Common myeloid progenitor, CD34-positive (primary cell): ENCODE measurements around the gene SERPINE2.

Source experiments
- CTCF ChIA-PET: fragments of 350-600 bp; sonication (Branson Sonifier 250); formaldehyde crosslinking; loops from one replicate; lab custom pipeline; 2021; ENCODE audit warnings: antibody characterized with exemption; lab: Charles Lee
- POLR2A ChIA-PET: fragments of 350-600 bp; sonication (Branson Sonifier 250); formaldehyde crosslinking; loops from one replicate; lab custom pipeline; 2021; ENCODE audit warnings: antibody characterized with exemption; lab: Charles Lee
- DNase-seq, 3 donors: peaks; one replicate each; pipeline versions ENCODE4 v3.0.0 to v3.0.0-alpha.2; 2013
- H3K27ac ChIP-seq, 2 experiments: 1 replicate in 1 of 2; 2 replicates in 1 of 2; pipeline ENCODE4 v1.7.0; 2013; ENCODE audit warnings: inconsistent platforms in 2 of 2, low read length in 2 of 2, mild to moderate bottlenecking in 2 of 2, low read depth in 1 of 2, moderate library complexity in 1 of 2; ENCODE audit not compliant: severe bottlenecking in 2 of 2, insufficient read depth in 1 of 2, poor library complexity in 1 of 2
- H3K27me3 ChIP-seq, 5 experiments: replicated peaks in 2 of 5; 1 replicate in 3 of 5; 2 replicates in 2 of 5; pipeline versions ENCODE4 v1.6.1 to v1.7.0; 2013; ENCODE audit warnings: low read length in 4 of 5, mild to moderate bottlenecking in 2 of 5, moderate library complexity in 2 of 5, inconsistent platforms in 1 of 5; ENCODE audit not compliant: insufficient read depth in 5 of 5, control insufficient read depth in 4 of 5
- H3K36me3 ChIP-seq, 4 experiments: 1 replicate in 2 of 4; 2 replicates in 2 of 4; pipeline versions ENCODE4 v1.6.1 to v1.7.0; 2013; ENCODE audit warnings: low read length in 3 of 4, control low read depth in 1 of 4, mild to moderate bottlenecking in 1 of 4; ENCODE audit not compliant: control insufficient read depth in 4 of 4, insufficient read depth in 4 of 4
- H3K4me1 ChIP-seq, 4 experiments: 1 replicate in 3 of 4; 2 replicates in 1 of 4; pipeline versions ENCODE4 v1.6.1 to v1.7.1; 2013; ENCODE audit warnings: low read length in 3 of 4, mild to moderate bottlenecking in 3 of 4, control low read depth in 1 of 4, inconsistent platforms in 1 of 4, moderate library complexity in 1 of 4; ENCODE audit not compliant: control insufficient read depth in 4 of 4, insufficient read depth in 4 of 4; ENCODE audit errors: control extremely low read depth in 1 of 4
- H3K4me3 ChIP-seq, 7 experiments: 1 replicate in 4 of 7; 2 replicates in 3 of 7; pipeline versions ENCODE4 v1.5.1 to v1.7.0; 2013; ENCODE audit warnings: mild to moderate bottlenecking in 7 of 7, low read length in 6 of 7, moderate library complexity in 6 of 7, inconsistent platforms in 2 of 7, low read depth in 2 of 7, control low read depth in 1 of 7; ENCODE audit not compliant: insufficient read depth in 4 of 7, control insufficient read depth in 1 of 7; ENCODE audit errors: extremely low read depth in 1 of 7
- H3K9me3 ChIP-seq, 5 experiments: 1 replicate in 4 of 5; 2 replicates in 1 of 5; pipeline versions ENCODE4 v1.6.1 to v1.7.1; 2013; ENCODE audit warnings: low read length in 4 of 5, mild to moderate bottlenecking in 2 of 5, inconsistent platforms in 1 of 5, low read depth in 1 of 5, moderate library complexity in 1 of 5; ENCODE audit not compliant: control insufficient read depth in 4 of 5, insufficient read depth in 2 of 5; ENCODE audit errors: control extremely low read depth in 1 of 5
- WGBS: methylation state at CpG from one replicate; pipeline ENCODE4 v1.1.5; 2013; ENCODE audit not compliant: insufficient coverage; 5-methylcytosine and 5-hydroxymethylcytosine counted together

The SERPINE2 gene

GRCh38 chr2:224038049-224038829 lies 847 bp downstream of the SERPINE2 start:
- Histone ChIP-seq H3K4me1 (peaks cover 10 to 33% (median 22%) of the 10 kb centered on the region in 4 experiments), H3K4me3 (peak overlapping the region; percentile 70 to 90 (median 81)), H3K27ac (no peak overlapping the region), H3K9me3 (no peaks in the 10 kb centered on the region), H3K27me3 (peaks cover 0 to 3% (median 2%) of the 10 kb centered on the region in 5 experiments), H3K36me3 (no peaks in the 10 kb centered on the region)
- CTCF ChIA-PET, result interaction anchor here (0.5 to 2.2 kb wide), 6 partner anchors 9 to 246 kb away, joined by 3 to 9 read pairs (median 3); no protein-coding TSS in a partner anchor
- under 1% methylated on average over 25 of the region's 36 CpGs for WGBS
- DNase-seq, result peak; percentile 38 to 70 (median 65)
- POLR2A ChIA-PET, result interaction anchor here (0.8 kb wide), 1 partner anchor 29 kb away, joined by 4 read pairs; no protein-coding TSS in a partner anchor

GRCh38 chr2:224036731-224037361 lies 2.2 kb downstream of the SERPINE2 start:
- ChIA-PET CTCF (interaction anchor here (1.4 to 1.9 kb wide), 2 partner anchors 10 to 43 kb away, joined by 3 to 8 read pairs; no protein-coding TSS in a partner anchor), POLR2A (interaction anchor here (1.1 kb wide), 1 partner anchor 11 kb away, joined by 3 read pairs; no protein-coding TSS in a partner anchor)
- H3K9me3 ChIP-seq, result no peaks in the 10 kb centered on the region
- peaks cover 0 to 3% (median 2%) of the 10 kb centered on the region in 5 experiments for H3K27me3 ChIP-seq
- no peaks in the 10 kb centered on the region for H3K36me3 ChIP-seq
- no peak overlapping the region for H3K4me3 ChIP-seq
- WGBS, result 90% methylated on average over 4 of the region's 6 CpGs
- no peak overlapping the region for H3K27ac ChIP-seq
- H3K4me1 ChIP-seq, result peaks cover 10 to 42% (median 22%) of the 10 kb centered on the region in 4 experiments
- no peak for DNase-seq

DNA sequence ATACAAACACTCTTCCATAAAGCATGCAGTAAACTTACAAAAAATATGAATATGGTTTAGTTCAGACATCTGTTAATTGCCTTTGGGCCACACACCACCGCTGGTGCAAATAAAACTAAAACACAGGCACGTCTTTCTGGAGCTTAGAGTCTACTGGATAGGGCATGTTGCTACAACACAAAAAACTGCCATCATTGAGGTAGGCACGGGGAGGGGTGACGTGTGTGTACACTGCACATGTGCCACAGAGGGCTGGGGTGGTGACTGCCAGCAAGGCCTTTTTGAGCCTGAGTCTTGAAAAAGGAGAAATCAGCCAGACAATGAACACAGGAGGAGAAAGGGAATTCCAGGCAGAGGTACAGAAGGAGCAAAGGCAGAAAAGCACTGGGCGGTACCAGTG lies 5.1 kb downstream of the SERPINE2 start:
- Histone ChIP-seq H3K36me3 (peaks cover 0 to 3% (median 0%) of the 10 kb centered on the region in 4 experiments), H3K27ac (peak overlapping the region in 1 of 2 experiments; percentile 47), H3K27me3 (peaks cover 0 to 3% (median 0%) of the 10 kb centered on the region in 5 experiments), H3K4me1 (peaks cover 8 to 42% (median 13%) of the 10 kb centered on the region in 4 experiments), H3K9me3 (no peaks in the 10 kb centered on the region), H3K4me3 (no peak overlapping the region)
- ChIA-PET CTCF (interaction anchor here (1.1 to 2.6 kb wide), 4 partner anchors 9 to 249 kb away, joined by 3 to 11 read pairs (median 6); no protein-coding TSS in a partner anchor), POLR2A (no interaction called here)
- DNase-seq, result peak; percentile 43 to 69 (median 56)
- 81% methylated on average over 5 of the region's 5 CpGs for WGBS

DNA sequence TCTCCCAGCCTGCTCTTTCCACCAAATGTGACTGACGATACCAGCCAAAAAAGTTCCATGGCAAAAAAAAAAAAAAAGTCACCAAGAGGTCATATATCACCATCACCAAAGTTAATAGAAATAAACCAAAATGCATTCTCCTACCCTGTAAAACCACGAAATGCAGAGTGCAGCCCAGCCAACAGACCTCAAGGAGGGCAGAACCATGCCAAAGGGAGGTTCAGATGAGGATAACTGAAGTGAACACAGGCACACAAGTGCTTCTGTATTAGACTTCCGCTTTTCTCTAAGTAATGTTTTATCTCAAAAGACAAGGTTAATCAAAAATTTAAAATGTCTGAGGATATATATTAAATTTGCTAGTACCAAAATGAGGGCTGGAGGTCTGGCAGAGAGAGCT lies 5.5 kb downstream of the SERPINE2 start:
- H3K27ac ChIP-seq, result peak overlapping the region in 1 of 2 experiments; percentile 47
- no CpG with 5 or more reads among the region's 3 CpGs for WGBS
- peaks cover 7 to 41% (median 13%) of the 10 kb centered on the region in 4 experiments for H3K4me1 ChIP-seq
- peaks cover 0 to 3% (median 0%) of the 10 kb centered on the region in 4 experiments for H3K36me3 ChIP-seq
- CTCF ChIA-PET, result interaction anchor here (1.1 to 2.6 kb wide), 3 partner anchors 9 to 40 kb away, joined by 3 to 11 read pairs (median 9); no protein-coding TSS in a partner anchor
- peak; percentile 74 to 92 (median 86) for DNase-seq
- peaks cover 0 to 3% (median 0%) of the 10 kb centered on the region in 5 experiments for H3K27me3 ChIP-seq
- no peaks in the 10 kb centered on the region for H3K9me3 ChIP-seq
- POLR2A ChIA-PET, result no interaction called here
- no peak overlapping the region for H3K4me3 ChIP-seq

- POLR2A ChIA-PET, result no interaction called here
- Histone ChIP-seq H3K9me3 (no peaks in the 10 kb centered on the region), H3K27ac (no peak overlapping the region), H3K27me3 (peaks cover 0 to 1% (median 0%) of the 10 kb centered on the region in 5 experiments), H3K4me1 (peaks cover 5 to 43% (median 13%) of the 10 kb centered on the region in 4 experiments), H3K36me3 (peaks cover 0 to 3% (median 0%) of the 10 kb centered on the region in 4 experiments), H3K4me3 (no peak overlapping the region)
- no peak for DNase-seq
- WGBS, result 86% methylated on average over 1 of the region's 4 CpGs
- CTCF ChIA-PET, result interaction anchor here (2.9 kb wide), 1 partner anchor 38 kb away, joined by 13 read pairs; no protein-coding TSS in a partner anchor
Measured at GRCh38 chr2:224032283-224032682, 6.8 kb downstream of the SERPINE2 start.

DNA sequence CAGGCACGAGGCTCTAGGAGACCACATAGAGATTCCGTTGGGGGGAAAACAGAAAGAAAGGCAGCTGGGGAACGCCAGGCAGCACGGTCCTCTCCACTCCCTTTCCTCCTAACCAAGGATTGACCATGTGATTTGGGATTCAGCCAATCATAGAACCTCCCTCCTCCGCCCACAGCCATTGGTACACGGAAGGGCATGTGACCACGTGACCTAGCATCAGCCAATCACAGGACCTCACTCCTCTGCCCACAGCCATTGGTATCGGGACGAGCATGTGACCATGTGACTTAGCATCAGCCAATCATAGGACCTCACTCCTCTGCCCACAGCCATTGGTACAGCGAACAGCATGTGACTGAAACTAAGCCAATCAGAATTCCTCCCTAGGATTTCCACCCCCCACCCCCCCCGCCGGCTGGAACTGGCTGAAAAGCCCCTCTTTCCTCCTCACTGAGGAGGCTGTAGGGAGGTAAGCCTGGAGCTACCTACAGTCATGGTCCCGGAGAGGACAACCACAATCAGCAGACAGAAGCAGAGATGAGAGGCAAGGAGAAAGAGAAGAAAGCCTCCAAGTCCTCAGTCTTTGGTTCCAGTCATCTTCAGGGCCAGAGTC lies 7.6 kb downstream of the SERPINE2 start:
- H3K4me1 ChIP-seq, result peaks cover 9 to 51% (median 21%) of the 10 kb centered on the region in 4 experiments
- POLR2A ChIA-PET, result interaction anchor here (0.7 kb wide), 1 partner anchor 10 kb away, joined by 5 read pairs; no protein-coding TSS in a partner anchor
- H3K27me3 ChIP-seq, result no peaks in the 10 kb centered on the region
- H3K4me3 ChIP-seq, result no peak overlapping the region
- 80% methylated on average over 7 of the region's 13 CpGs for WGBS
- no peaks in the 10 kb centered on the region for H3K9me3 ChIP-seq
- H3K27ac ChIP-seq, result no peak overlapping the region
- peak in 2 of 3 donors; percentile 20 to 39 for DNase-seq
- CTCF ChIA-PET, result interaction anchor here (2.9 kb wide), 1 partner anchor 37 kb away, joined by 13 read pairs; no protein-coding TSS in a partner anchor
- H3K36me3 ChIP-seq, result peaks cover 0 to 3% (median 0%) of the 10 kb centered on the region in 4 experiments
